ENCODE results near the gene TTC24. TPM values are rescaled to one million over a fixed set of nuclear protein-coding genes. Genes with fewer than 3 reads are reported as not detected.
"Not testable (repeated sequence)": the region's sequence is repeated elsewhere in the genome, so short reads cannot be mapped to it uniquely, and the experiment has no call there.

TTC24 gene
- total RNA-seq, 1 donor: 1.2 TPM

DNA sequence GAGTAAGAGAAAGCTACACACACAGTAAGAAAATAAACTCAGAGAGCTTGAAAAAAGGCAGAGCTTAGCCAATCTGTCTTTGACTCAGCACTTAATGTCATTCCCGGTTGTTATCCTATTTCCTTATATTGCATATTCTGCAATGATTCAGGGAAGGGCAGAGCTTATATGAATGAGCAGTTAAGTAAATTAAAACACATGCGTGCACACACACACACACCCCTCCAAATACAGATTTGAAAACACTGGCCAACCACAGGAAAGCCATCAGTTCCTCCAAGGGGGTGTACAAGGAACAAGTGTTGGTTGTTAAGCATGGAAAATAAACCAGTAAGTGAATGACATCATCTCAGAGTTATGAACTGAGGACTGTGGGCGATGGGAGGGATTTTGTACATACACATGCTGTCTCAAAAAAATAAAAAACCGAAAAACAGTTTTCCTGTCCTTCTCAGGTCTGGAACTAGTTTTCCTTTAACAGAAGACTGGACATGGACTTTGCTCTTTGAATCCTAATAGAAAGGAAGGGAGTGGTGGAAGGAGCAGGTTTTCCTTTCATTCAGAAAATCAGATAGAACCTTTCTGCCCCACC lies 8.2 kb upstream of the TTC24 start:
- Histone ChIP-seq H3K9me3 (ENCODE audit: low read depth, low read length) (no peaks in the 10 kb centered on the region), H3K4me3 (ENCODE audit: low read length) (no peak overlapping the region), H3K27me3 (ENCODE audit: insufficient read depth, low read length) (peaks cover 10% of the 10 kb centered on the region), H3K4me1 (ENCODE audit: insufficient read depth, low read length) (peaks cover 19% of the 10 kb centered on the region)

DNA sequence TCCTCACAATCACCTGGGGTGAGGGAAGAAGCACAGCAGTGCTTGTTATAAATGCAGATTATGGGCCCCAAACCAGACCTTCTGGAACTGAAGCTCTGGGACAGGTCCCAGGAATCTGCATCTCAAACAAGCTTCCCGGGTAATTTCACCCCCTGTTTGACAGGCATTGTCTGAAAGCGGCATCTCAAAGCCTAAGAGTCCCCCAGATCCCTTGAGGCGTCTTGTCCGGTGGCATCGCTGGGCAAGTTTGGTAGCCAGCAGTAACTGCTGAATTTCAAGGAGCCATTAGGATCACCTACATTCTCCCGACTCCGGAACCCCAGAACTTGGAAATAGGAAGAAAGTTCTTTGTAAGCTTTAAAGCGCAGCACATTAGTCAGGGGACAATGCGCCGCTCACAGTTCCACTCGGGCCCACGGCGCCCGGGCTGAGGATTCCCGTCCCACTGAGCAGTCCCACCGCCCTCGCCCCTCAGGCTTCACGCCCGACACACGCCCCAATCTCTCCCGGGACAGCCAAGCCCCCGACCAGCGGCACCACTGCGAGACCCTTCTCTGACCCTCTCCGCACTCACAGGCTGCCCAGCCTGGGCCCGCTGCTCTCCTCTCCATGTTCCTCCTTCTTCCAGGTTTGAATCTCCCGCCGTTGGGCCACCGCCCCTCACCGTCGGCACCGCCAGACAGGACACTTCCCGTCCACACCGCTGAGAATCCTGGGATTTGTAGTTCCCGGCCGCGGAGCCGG lies 7.4 kb upstream of the TTC24 start, which contains the start of gene IQGAP3:
Gene IQGAP3, minus strand, starts transcription at position 647 of the 744 bp plus-strand sequence. Its CDS starts 36 bp downstream, at position 611.
- Histone ChIP-seq H3K4me1 (ENCODE audit: insufficient read depth, low read length) (peaks cover 19% of the 10 kb centered on the region), H3K9me3 (ENCODE audit: low read depth, low read length) (no peaks in the 10 kb centered on the region), H3K4me3 (ENCODE audit: low read length) (peak within 1 kb of the TSS; percentile 10), H3K27me3 (ENCODE audit: insufficient read depth, low read length) (peaks cover 10% of the 10 kb centered on the region)

DNA sequence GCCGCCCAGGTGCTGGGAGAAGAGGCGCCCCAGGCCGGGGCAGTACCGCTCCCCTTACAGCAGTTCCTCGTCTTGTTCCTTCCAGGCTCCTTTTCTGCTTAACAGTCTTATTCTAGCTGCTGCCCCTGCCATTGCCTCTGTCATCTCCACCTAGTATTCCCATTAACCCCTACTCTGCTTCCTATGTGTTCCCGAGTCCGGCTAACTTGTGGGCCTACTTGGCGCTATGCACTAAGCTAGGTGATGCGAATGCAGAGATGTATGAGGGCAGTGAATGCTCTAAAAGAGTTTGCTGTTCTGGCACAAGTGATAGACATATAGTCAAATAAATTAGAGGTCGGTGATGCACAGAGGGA lies 6.9 kb upstream of the TTC24 start:
- peaks cover 19% of the 10 kb centered on the region for H3K4me1 ChIP-seq (ENCODE audit: insufficient read depth, low read length)
- peaks cover 10% of the 10 kb centered on the region for H3K27me3 ChIP-seq (ENCODE audit: insufficient read depth, low read length)
- H3K9me3 ChIP-seq (ENCODE audit: low read depth, low read length): no peaks in the 10 kb centered on the region
- H3K4me3 ChIP-seq (ENCODE audit: low read length): no peak overlapping the region

DNA sequence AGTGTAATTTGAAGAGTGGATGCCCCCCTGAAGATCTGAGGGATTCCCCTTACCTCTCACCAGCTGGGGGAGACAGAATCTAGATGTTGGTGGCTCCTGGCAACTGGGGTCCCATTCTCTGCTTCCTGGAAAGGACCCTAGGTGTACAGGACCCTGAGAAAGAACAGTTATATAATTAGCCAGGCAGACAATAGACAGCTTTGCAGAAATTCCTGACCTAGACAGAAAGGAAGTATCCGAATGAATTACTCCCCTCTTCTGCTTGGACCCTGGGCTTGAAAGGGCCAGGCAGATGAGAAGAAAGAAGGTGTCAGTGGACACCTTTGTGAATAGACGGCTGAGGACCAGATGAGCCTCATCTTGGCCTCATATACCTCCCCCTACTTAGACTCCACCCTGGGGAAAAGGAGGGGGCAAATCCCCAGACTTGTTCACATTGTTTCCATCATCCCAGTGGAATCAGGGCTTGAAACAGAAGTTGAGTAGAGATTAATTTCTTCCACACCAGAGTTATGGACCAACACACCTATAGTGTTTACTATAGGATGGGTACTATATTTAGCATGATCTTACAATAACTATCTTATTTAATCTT lies 5.4 kb upstream of the TTC24 start:
- Histone ChIP-seq H3K27me3 (ENCODE audit: insufficient read depth, low read length) (peaks cover 10% of the 10 kb centered on the region), H3K4me1 (ENCODE audit: insufficient read depth, low read length) (peaks cover 19% of the 10 kb centered on the region), H3K9me3 (ENCODE audit: low read depth, low read length) (no peaks in the 10 kb centered on the region), H3K4me3 (ENCODE audit: low read length) (no peak overlapping the region)

DNA sequence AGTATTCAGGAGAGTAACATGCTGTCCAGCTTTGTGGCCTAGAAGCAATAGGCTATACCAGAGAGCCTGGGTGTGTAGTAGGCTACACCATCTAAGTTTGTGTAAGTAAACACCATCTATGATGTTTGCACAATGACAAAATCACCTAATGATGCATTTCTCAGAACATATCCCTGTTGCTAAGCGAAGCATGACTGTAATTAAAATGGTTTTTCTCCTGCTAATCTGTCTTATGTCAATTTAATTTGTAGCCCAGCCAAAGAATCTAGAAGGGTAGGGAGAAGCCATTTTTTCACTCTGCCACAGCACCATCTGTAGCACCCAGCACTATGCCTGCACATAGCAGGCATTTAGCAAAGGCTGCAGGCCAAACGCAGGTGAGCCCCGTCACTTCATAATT lies 2.0 kb upstream of the TTC24 start:
- Histone ChIP-seq H3K9me3 (ENCODE audit: low read depth, low read length) (no peaks in the 10 kb centered on the region), H3K4me3 (ENCODE audit: low read length) (no peak overlapping the region), H3K4me1 (ENCODE audit: insufficient read depth, low read length) (peaks cover 16% of the 10 kb centered on the region), H3K27me3 (ENCODE audit: insufficient read depth, low read length) (no peaks in the 10 kb centered on the region)

DNA sequence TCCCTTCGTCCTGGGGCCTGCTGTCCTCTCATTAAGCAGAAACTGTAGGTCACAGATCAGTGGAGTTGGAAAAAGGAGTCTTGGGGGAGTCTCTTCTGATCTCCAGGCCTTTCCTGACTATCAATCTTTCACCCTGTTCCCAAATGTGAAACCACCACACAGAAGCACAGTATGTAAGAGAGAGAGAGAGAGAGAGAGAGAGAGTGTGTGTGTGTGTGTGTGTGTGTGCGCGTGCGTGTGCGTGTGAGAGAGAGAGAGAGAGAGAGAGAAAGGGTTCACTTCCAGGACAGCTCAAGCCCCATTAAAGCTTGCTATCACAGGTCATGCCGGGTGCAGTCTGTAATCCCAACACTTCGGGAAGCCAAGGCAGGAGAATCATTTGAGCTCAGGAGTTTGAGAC lies 1.5 kb upstream of the TTC24 start:
- H3K27me3 ChIP-seq (ENCODE audit: insufficient read depth, low read length): no peaks in the 10 kb centered on the region
- no peaks in the 10 kb centered on the region for H3K9me3 ChIP-seq (ENCODE audit: low read depth, low read length)
- peaks cover 18% of the 10 kb centered on the region for H3K4me1 ChIP-seq (ENCODE audit: insufficient read depth, low read length)
- H3K4me3 ChIP-seq (ENCODE audit: low read length): no peak overlapping the region

DNA sequence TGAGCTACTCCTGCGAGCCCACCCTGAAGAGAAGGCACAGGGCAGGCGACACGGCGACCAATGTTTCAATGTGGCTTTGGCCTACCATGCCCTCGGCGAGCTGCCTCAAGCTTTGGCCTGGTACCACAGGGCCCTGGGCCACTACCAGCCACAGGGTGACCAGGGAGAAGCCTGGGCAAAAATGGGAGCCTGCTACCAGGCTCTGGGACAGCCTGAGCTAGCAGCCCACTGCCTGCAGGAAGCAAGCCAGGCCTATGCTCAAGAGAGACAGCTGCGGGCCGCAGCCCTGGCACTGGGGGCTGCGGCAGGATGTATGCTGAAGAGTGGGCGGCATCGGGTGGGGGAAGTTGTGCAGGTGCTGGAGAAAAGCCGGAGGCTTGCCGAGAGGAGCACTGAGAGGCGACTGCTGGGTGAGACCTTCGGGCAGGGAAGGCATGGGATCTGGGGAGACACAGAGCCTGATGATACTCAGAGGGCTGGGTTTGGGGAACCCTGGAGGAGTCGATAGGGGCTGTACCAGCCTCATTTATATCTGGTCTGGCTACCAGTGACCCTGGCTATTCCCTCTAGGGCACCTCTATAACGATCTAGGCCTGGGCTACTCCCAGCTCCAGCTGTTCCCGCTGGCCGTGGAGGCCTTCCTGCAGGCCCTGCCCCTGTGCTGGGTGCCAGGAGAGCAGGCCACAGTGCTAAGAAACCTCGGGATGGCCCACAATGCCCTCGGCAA lies 2.3 kb downstream of the TTC24 start:
- Histone ChIP-seq H3K4me3 (ENCODE audit: low read length) (peak overlapping the region; percentile 37), H3K9me3 (ENCODE audit: low read depth, low read length) (no peaks in the 10 kb centered on the region), H3K4me1 (ENCODE audit: insufficient read depth, low read length) (peaks cover 32% of the 10 kb centered on the region)

DNA sequence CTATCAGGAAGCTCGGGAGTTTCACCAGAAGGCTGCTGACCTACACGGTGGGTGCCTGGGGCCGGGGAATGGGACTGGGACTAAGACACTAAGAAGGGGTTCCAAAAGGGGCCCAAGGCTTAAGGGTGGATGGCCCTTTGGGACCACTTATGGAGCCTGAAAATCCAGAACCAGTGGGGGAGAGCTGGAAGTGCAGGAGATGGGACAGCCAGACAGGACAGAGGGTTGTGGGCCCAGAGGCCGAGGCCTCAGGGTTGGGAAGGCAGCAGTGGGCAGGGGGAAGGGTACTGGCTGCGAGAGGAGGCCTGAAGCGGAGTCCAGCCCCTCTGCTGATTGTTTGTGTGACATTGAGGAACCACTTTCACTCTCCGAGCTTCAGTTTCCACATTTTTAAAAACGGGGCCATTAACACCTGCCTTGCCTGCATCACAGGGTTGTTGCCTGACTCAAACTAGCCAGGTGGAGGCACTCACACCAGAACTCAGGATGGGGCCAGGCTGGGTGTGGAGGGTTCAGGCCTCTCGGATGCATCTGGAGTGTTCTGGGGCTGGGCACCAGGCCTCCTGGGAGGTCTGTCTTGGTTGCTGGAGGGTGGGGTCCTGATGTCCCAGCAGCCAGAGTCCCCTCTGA lies 3.0 kb downstream of the TTC24 start:
- peaks cover 32% of the 10 kb centered on the region for H3K4me1 ChIP-seq (ENCODE audit: insufficient read depth, low read length)
- H3K4me3 ChIP-seq (ENCODE audit: low read length): peak overlapping the region; percentile 37
- no peaks in the 10 kb centered on the region for H3K27me3 ChIP-seq (ENCODE audit: insufficient read depth, low read length)
- no peaks in the 10 kb centered on the region for H3K9me3 ChIP-seq (ENCODE audit: low read depth, low read length)

More for the DNA sequence above, 2.3 kb downstream of the TTC24 start:
- no peaks in the 10 kb centered on the region for H3K27me3 ChIP-seq (ENCODE audit: insufficient read depth, low read length)

DNA sequence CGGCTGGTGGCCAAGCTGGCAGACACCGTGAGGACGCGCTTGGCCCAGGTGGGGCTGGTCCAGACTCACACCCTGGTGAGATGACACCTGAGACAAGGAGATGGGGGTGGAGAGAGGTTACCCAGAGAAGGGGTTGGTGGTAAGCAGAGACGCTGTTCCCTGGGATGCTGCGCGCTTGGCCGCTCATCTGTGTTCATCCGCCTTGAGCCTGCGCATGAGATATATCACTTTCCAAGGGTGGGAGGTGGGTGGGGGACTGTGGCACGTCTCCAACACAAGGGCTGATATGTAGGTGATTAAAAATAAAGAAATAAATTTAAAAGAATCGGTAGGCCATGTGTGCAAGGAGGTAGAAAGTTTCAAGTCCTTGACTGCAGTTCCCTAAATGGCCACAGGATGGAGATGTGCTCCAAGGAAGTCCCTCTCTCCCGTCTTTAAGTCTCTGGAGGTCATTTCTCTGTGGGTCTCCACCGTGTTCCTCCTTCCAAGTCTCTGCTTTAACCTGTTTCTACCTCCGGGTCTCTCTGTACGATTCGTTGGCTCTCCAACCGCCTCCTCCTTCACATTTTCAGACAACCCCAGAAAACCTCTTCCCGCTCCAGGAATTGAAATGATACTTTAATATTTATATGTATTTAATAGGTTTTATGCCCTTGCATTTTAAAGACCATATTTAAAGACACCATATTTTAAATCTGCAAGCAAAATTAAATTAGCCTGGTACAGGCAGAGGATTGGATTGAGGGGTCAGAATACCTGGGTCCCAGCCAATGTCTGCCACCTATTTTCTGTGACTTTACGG lies 4.5 kb downstream of the TTC24 start:
- Histone ChIP-seq H3K4me3 (ENCODE audit: low read length) (no peak overlapping the region), H3K27me3 (ENCODE audit: insufficient read depth, low read length) (no peaks in the 10 kb centered on the region), H3K4me1 (ENCODE audit: insufficient read depth, low read length) (peaks cover 32% of the 10 kb centered on the region), H3K9me3 (ENCODE audit: low read depth, low read length) (no peaks in the 10 kb centered on the region)

DNA sequence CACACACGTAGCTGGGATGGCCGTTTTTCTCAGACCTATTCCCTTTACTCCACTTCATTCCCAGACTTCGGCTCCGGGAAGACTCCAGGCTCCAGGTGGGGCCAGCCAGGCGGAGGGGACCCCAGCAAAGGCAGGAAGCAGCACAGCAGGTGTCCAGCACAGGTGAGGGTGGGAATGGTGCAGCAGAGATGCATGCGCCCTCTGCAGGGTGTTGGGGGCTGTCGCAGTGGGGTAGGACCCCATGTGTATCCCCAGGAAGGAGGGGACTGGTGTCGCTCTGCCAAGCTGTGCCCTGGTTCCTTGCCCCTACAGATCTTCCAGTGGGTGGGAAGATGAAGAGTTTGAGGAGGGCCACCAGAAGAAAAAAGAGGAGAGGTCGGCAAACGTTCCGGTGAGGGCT lies 5.3 kb downstream of the TTC24 start:
- Histone ChIP-seq H3K4me3 (ENCODE audit: low read length) (no peak overlapping the region), H3K27me3 (ENCODE audit: insufficient read depth, low read length) (no peaks in the 10 kb centered on the region), H3K9me3 (ENCODE audit: low read depth, low read length) (no peaks in the 10 kb centered on the region), H3K4me1 (ENCODE audit: insufficient read depth, low read length) (peaks cover 32% of the 10 kb centered on the region)

DNA sequence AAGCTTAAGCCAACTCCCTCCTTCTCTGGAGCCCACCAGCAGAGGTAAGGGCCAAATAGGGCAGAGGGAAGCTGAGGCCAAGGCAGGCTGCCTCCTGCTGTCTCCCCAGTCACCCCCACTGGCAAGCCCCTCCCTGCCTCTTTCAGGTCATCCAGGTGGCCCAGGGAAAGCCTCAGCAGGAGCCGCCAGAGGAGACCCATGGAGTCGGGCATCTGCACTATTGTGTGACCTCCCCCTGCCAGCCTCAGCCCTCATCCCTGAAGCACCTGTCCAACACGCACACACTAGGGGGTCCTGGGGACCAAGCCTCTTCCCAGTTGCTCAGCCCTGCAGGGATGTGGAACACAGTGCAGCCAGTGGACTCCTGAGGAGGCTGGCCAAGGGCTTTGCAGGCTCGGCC lies 6.8 kb downstream of the TTC24 start:
- Histone ChIP-seq H3K4me1 (ENCODE audit: insufficient read depth, low read length) (peaks cover 38% of the 10 kb centered on the region), H3K4me3 (ENCODE audit: low read length) (no peak overlapping the region), H3K9me3 (ENCODE audit: low read depth, low read length) (no peaks in the 10 kb centered on the region), H3K27me3 (ENCODE audit: insufficient read depth, low read length) (no peaks in the 10 kb centered on the region)

DNA sequence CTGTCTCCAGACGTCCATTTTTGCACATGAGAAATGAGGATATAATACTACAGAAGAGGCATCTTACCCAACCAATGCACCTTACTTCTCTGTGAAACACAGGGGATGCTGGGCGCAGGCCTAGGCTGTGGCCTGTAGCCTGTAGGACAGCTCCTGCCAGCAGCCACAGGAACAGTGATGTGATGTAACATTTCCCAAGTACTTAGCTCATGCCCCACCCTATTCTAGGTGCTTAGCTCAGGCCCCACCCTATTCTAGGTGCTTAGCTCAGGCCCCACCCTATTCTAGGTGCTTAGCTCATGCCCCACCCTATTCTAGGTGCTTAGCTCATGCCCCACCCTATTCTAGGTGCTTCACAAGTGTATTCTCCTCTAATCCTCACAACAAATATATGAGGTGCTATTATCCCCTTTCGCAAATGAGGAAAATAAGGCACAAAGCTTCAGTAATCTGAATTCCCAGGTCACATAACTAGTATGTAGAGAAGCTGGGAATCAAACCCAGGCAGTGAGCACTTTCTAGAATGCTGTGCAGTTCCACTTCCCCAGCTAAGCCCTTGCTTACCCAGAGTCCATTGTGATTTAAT lies 7.5 kb downstream of the TTC24 start:
- Histone ChIP-seq H3K27me3 (ENCODE audit: insufficient read depth, low read length) (no peaks in the 10 kb centered on the region), H3K4me3 (ENCODE audit: low read length) (no peak overlapping the region), H3K4me1 (ENCODE audit: insufficient read depth, low read length) (peaks cover 34% of the 10 kb centered on the region), H3K9me3 (ENCODE audit: low read depth, low read length) (no peaks in the 10 kb centered on the region)

DNA sequence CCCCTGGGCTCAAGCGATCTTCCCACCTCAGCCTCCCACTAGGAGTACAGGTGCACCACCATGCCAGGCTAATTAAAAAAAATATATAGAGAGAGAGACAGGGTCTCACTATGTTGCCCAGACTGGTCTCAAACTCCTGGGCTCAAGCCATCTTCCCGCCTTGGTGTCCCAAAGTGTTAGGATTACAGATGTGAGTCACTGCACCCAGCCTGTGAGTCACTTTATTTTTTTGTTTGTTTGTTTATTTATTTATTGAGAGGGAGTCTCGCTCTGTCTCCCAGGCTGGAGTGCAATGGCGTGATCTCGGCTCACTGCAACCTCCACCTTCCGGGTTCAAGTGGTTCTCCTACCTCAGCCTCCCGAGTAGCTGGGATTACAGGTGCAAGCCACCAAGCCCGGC lies 8.4 kb downstream of the TTC24 start:
- peaks cover 33% of the 10 kb centered on the region for H3K4me1 ChIP-seq (ENCODE audit: insufficient read depth, low read length)
- H3K4me3 ChIP-seq (ENCODE audit: low read length); H3K27me3 ChIP-seq (ENCODE audit: insufficient read depth, low read length); H3K9me3 ChIP-seq (ENCODE audit: low read depth, low read length): not testable (repeated sequence)

DNA sequence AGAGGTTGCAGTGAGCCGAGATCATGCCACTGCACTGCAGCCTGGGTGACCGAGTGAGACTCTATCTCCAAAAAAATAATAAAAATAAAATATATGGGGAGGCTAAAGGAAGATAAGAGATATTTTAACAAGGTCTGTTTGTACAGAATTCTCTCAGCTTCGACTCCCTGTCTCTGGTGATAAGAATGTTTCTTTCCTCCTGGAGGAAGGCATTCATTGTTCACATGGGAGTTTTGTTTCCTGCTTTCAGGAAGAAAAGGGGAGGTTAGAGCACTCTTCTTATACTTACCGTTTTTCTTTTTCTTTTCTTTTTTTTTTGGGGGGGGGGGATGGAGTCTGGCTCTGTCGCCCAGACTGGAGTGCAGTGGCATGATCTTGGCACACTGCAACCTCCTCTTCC lies 10.0 kb downstream of the TTC24 start:
- H3K27me3 ChIP-seq (ENCODE audit: insufficient read depth, low read length): no peaks in the 10 kb centered on the region
- H3K4me1 ChIP-seq (ENCODE audit: insufficient read depth, low read length): peaks cover 18% of the 10 kb centered on the region
- H3K4me3 ChIP-seq (ENCODE audit: low read length): no peak overlapping the region
- no peaks in the 10 kb centered on the region for H3K9me3 ChIP-seq (ENCODE audit: low read depth, low read length)
